MCF 10A (cell line): ENCODE data around the gene GBP5. TPM values are rescaled to one million over a fixed set of nuclear protein-coding genes. Genes with fewer than 3 reads are reported as not detected.

ENCODE experiments used
- BruUV-seq: library from RNA; stranded (reverse); fragments of 400-500 nt; replicated peaks from 2 replicates; lab custom pipeline; 2021; lab: Mats Ljungman, UMichigan
- CTCF ChIA-PET: fragments of 300-600 bp; sonication (Branson Sonifier 250); formaldehyde crosslinking; extraction: SDS; loops from one replicate; lab custom pipeline; 2021; ENCODE audit warnings: antibody characterized with exemption, inconsistent platforms; lab: Yijun Ruan, JAX
- POLR2A ChIA-PET: fragments of 300-600, 350-650 bp; sonication (Branson Sonifier 250); formaldehyde crosslinking; extraction: SDS; loops from one replicate; lab custom pipeline; 2020; ENCODE audit warnings: antibody characterized with exemption, inconsistent platforms; lab: Yijun Ruan, JAX
- DNase-seq: peaks from one replicate; pipeline ENCODE4 v3.0.0-alpha.2; 2018; ENCODE audit not compliant: unreplicated experiment
- H3K27ac Mint-ChIP-seq: one replicate; pipeline ENCODE4 v1.8.0; 2022; ENCODE audit warnings: mild to moderate bottlenecking, low read depth, mixed read lengths; ENCODE audit not compliant: unreplicated experiment
- H3K27me3 Mint-ChIP-seq: one replicate; pipeline ENCODE4 v1.8.0; 2022; ENCODE audit warnings: mixed read lengths; ENCODE audit not compliant: insufficient read depth, unreplicated experiment
- H3K36me3 Mint-ChIP-seq: one replicate; pipeline ENCODE4 v1.8.0; 2022; ENCODE audit warnings: mild to moderate bottlenecking, moderate library complexity, mixed read lengths; ENCODE audit not compliant: insufficient read depth, unreplicated experiment
- H3K4me1 Mint-ChIP-seq: one replicate; pipeline ENCODE4 v1.8.0; 2022; ENCODE audit warnings: mixed read lengths; ENCODE audit not compliant: insufficient read depth, unreplicated experiment
- H3K4me3 Mint-ChIP-seq: one replicate; pipeline ENCODE4 v1.8.0; 2022; ENCODE audit warnings: mild to moderate bottlenecking, moderate library complexity, mixed read lengths; ENCODE audit not compliant: unreplicated experiment
- H3K9me3 Mint-ChIP-seq: one replicate; pipeline ENCODE4 v1.8.0; 2022; ENCODE audit warnings: mixed read lengths; ENCODE audit not compliant: unreplicated experiment
- intact Hi-C: fragments of 100-400 bp; cut with micrococcal nuclease; formaldehyde crosslinking; loops from 2 replicates; pipeline ENCODE4 v1.14.1; 2022
- total RNA-seq: library from RNA; stranded (reverse); gene quantifications from 2 replicates; pipeline ENCODE4 v1.2.3, GENCODE V29; 2022
- TF ChIP-seq, protein P1 (sequence below): fragments of 200-600 bp; IDR thresholded peaks from one replicate; pipeline ENCODE4 v1.8.0; 2022; ENCODE audit warnings: antibody characterized with exemption, mild to moderate bottlenecking; ENCODE audit not compliant: unreplicated experiment

GBP5 gene
- total RNA-seq, 1 experiment from 2014 or later = not detected

DNA sequence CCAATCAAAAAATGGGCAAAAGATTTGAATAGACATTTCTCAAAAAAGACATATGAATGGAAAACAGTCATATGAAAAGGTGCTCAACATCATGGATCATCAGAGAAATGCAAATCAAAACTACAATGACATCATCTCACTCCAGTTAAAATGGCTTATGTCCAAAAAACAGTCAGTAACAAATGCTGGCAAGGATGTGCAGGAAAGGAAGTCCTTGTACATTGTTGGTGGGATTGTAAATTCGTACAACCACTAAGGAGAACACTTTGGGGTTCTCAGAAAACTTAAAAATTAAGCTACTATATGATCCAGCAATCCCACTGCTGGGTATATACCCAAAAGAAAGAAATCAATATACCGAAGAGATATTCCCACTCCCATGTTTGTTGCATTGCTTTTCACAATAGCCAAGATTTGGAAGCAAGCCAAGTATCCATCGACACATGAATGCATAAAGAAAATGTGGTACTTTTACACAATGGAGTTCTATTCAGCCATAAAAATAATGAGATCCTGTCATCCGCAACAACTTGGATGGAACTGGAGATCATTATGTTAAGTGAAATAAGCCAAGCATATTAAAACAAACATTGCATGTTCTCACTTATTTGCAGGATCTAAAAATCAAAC, 17.9 kb downstream of the GBP5 start:
- Mint-ChIP-seq H3K27ac (no peak overlapping the region), H3K4me3 (no peak overlapping the region), H3K4me1 (no peaks in the 10 kb centered on the region), H3K9me3 (no peaks in the 10 kb centered on the region), H3K36me3 (no peaks in the 10 kb centered on the region), H3K27me3 (peaks cover 12% of the 10 kb centered on the region)
- peak; percentile 17 for DNase-seq
- intact Hi-C loops = no loop called here
- no TSS peak for BruUV-seq
- ChIA-PET POLR2A (no interaction called here), CTCF (no interaction called here)
- TF ChIP-seq, protein P1, sequence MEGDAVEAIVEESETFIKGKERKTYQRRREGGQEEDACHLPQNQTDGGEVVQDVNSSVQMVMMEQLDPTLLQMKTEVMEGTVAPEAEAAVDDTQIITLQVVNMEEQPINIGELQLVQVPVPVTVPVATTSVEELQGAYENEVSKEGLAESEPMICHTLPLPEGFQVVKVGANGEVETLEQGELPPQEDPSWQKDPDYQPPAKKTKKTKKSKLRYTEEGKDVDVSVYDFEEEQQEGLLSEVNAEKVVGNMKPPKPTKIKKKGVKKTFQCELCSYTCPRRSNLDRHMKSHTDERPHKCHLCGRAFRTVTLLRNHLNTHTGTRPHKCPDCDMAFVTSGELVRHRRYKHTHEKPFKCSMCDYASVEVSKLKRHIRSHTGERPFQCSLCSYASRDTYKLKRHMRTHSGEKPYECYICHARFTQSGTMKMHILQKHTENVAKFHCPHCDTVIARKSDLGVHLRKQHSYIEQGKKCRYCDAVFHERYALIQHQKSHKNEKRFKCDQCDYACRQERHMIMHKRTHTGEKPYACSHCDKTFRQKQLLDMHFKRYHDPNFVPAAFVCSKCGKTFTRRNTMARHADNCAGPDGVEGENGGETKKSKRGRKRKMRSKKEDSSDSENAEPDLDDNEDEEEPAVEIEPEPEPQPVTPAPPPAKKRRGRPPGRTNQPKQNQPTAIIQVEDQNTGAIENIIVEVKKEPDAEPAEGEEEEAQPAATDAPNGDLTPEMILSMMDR = no peak

DNA sequence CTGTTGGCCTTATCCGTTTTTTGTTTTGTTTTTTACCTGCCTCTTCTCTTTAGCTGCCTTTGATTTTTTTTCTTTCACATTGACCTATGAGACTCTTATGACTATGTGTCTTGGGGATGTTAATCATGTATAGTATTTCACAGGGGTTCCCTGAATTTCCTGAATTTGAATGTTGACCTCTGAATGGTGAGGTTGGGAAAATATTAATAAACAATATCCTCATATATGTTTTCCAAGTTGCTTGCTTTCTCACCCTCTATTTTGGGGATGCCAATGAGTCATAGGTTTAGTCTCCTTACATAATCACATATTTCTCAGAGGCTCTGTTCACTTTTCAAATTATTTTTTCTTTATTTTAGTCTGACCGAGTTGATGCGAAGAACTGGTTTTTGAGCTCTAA, 29.6 kb downstream of the GBP5 start:
- peak; percentile 10 for DNase-seq
- intact Hi-C loops = no loop called here

More for the DNA sequence above, 29.6 kb downstream of the GBP5 start:
- Mint-ChIP-seq H3K4me1 (no peaks in the 10 kb centered on the region), H3K4me3 (no peak overlapping the region), H3K36me3 (no peaks in the 10 kb centered on the region), H3K27me3 (no peaks in the 10 kb centered on the region), H3K9me3 (no peaks in the 10 kb centered on the region), H3K27ac (no peak overlapping the region)
- ChIA-PET POLR2A (interaction anchor here (0.9 kb wide), 1 partner anchor 70 kb away, joined by 3 read pairs; no protein-coding TSS in a partner anchor), CTCF (no interaction called here)
- TF ChIP-seq, protein P1 = no peak
- BruUV-seq = no TSS peak

Other genes with a start within 250 kb of the GBP5 start
- 19.4 and 20.1 TPM in 2 replicates for gene GBP3, start 250.0 kb downstream of the GBP5 start, total RNA-seq
- gene GBP1, start 207.7 kb downstream of the GBP5 start, total RNA-seq = 10.4 and 10.6 TPM in 2 replicates
- gene GBP2, start 146.7 kb downstream of the GBP5 start, total RNA-seq = 1.7 and 2.2 TPM in 2 replicates
- not detected in 2 replicates for gene GBP7, start 96.9 kb downstream of the GBP5 start, total RNA-seq
- gene GBP4, start 73.9 kb downstream of the GBP5 start, total RNA-seq = 0.05 TPM in 1 of 2 replicates, not detected in the other
- gene GBP6, start 91.2 kb upstream of the GBP5 start, total RNA-seq = not detected in 2 replicates